PC-3 (cell line): Measurements from ENCODE around the gene MBTD1.

Experiments
- EZH2 ChIP-seq: fragments of 300-600 bp; sonication (generic); IDR thresholded peaks from one replicate; pipeline ENCODE4 v1.6.1; 2017; ENCODE audit warnings: antibody characterized with exemption, mild to moderate bottlenecking, low read length; ENCODE audit not compliant: unreplicated experiment
- EZH2phosphoT487 ChIP-seq: fragments of 300-600 bp; sonication (generic); IDR thresholded peaks from 2 replicates; pipeline ENCODE4 v1.6.1; 2018; ENCODE audit warnings: mild to moderate bottlenecking, antibody characterized with exemption, low read length, borderline replicate concordance
- TF ChIP-seq, protein P1 (sequence below): fragments of 300-600 bp; sonication (generic); conservative IDR thresholded peaks from 2 replicates; pipeline ENCODE4 v1.5.1; 2017; ENCODE audit warnings: antibody characterized with exemption, low read depth, mild to moderate bottlenecking, low read length

- TF ChIP-seq, protein P1, sequence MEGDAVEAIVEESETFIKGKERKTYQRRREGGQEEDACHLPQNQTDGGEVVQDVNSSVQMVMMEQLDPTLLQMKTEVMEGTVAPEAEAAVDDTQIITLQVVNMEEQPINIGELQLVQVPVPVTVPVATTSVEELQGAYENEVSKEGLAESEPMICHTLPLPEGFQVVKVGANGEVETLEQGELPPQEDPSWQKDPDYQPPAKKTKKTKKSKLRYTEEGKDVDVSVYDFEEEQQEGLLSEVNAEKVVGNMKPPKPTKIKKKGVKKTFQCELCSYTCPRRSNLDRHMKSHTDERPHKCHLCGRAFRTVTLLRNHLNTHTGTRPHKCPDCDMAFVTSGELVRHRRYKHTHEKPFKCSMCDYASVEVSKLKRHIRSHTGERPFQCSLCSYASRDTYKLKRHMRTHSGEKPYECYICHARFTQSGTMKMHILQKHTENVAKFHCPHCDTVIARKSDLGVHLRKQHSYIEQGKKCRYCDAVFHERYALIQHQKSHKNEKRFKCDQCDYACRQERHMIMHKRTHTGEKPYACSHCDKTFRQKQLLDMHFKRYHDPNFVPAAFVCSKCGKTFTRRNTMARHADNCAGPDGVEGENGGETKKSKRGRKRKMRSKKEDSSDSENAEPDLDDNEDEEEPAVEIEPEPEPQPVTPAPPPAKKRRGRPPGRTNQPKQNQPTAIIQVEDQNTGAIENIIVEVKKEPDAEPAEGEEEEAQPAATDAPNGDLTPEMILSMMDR: no peak
- TF ChIP-seq EZH2phosphoT487 (no peak), EZH2 (no peak)
Observed at GRCh38 chr17:51200295-51200694, 59.6 kb downstream of the MBTD1 start.
